Measurements from ENCODE around the gene PLA2G15. TPM values are rescaled to one million over a fixed set of nuclear protein-coding genes. Genes with fewer than 3 reads are reported as not detected.

PLA2G15 gene
- total RNA-seq, 1 donor from 2014 or later: 26.8 TPM

GRCh38 chr16:68300734-68301459 is 55.7 kb downstream of the PLA2G15 start:
- Histone ChIP-seq H3K4me2 (ENCODE audit: low read length) (no peak overlapping the region), H3K4me1 (ENCODE audit: insufficient read depth, low read length) (peaks cover 13% of the 10 kb centered on the region), H4K20me1 (ENCODE audit: insufficient read depth, low read length) (peaks cover 71% of the 10 kb centered on the region), H3K9me3 (ENCODE audit: insufficient read depth, low read depth, low read length) (no peaks in the 10 kb centered on the region), H2AFZ (ENCODE audit: low read depth, low read length) (no peak overlapping the region), H3K79me2 (ENCODE audit: insufficient read depth, low read length) (peaks cover 38% of the 10 kb centered on the region), H3K27me3 (ENCODE audit: insufficient read depth, low read length) (no peaks in the 10 kb centered on the region), H3K27ac (ENCODE audit: low read depth, low read length) (no peak overlapping the region), H3K9ac (ENCODE audit: low read length) (no peak overlapping the region), H3K4me3 (ENCODE audit: insufficient read depth, low read depth, low read length) (no peak overlapping the region), H3K36me3 (ENCODE audit: insufficient read depth, low read length) (peaks cover 68% of the 10 kb centered on the region)
- H3K4me1 Mint-ChIP-seq (ENCODE audit: low read depth, unreplicated experiment): peaks cover 44% of the 10 kb centered on the region
- H3K27me3 Mint-ChIP-seq (ENCODE audit: low read depth, unreplicated experiment): no peaks in the 10 kb centered on the region
- peak overlapping the region; percentile 83 for H3K27ac Mint-ChIP-seq (ENCODE audit: unreplicated experiment)
- peaks cover 12% of the 10 kb centered on the region for H3K36me3 Mint-ChIP-seq (ENCODE audit: low read depth, unreplicated experiment)
- no peaks in the 10 kb centered on the region for H3K9me3 Mint-ChIP-seq (ENCODE audit: unreplicated experiment)
- H3K4me3 Mint-ChIP-seq (ENCODE audit: unreplicated experiment): peak overlapping the region; percentile 60
- TF ChIP-seq EZH2 (IDR thresholded peaks at IDR 0.05; ENCODE audit: insufficient read depth, low read length): no peak
- no peak for TF ChIP-seq CTCF (IDR thresholded peaks at IDR 0.05; ENCODE audit: insufficient read depth, low read depth, low read length)
- FAIRE-seq: no peak
- peak; percentile 27 for DNase-seq (ENCODE audit: low read depth)

- FAIRE-seq (no peak), DNase-seq (ENCODE audit: low read depth) (no peak)
- H3K27ac Mint-ChIP-seq (ENCODE audit: unreplicated experiment): no peak overlapping the region
- H4K20me1 ChIP-seq (ENCODE audit: insufficient read depth, low read length): peaks cover 35% of the 10 kb centered on the region
- peaks cover 10% of the 10 kb centered on the region for H3K4me1 ChIP-seq (ENCODE audit: insufficient read depth, low read length)
- no peak overlapping the region for H3K27ac ChIP-seq (ENCODE audit: low read depth, low read length)
- peaks cover 25% of the 10 kb centered on the region for H3K36me3 ChIP-seq (ENCODE audit: insufficient read depth, low read length)
- H3K4me3 Mint-ChIP-seq (ENCODE audit: unreplicated experiment): no peak overlapping the region
- no peak overlapping the region for H3K4me3 ChIP-seq (ENCODE audit: insufficient read depth, low read depth, low read length)
- peaks cover 6% of the 10 kb centered on the region for H3K36me3 Mint-ChIP-seq (ENCODE audit: low read depth, unreplicated experiment)
- H3K27me3 Mint-ChIP-seq (ENCODE audit: low read depth, unreplicated experiment): no peaks in the 10 kb centered on the region
- no peak overlapping the region for H2AFZ ChIP-seq (ENCODE audit: low read depth, low read length)
- H3K27me3 ChIP-seq (ENCODE audit: insufficient read depth, low read length): no peaks in the 10 kb centered on the region
- H3K9me3 Mint-ChIP-seq (ENCODE audit: unreplicated experiment): no peaks in the 10 kb centered on the region
- H3K4me2 ChIP-seq (ENCODE audit: low read length): no peak overlapping the region
- H3K9me3 ChIP-seq (ENCODE audit: insufficient read depth, low read depth, low read length): no peaks in the 10 kb centered on the region
- H3K79me2 ChIP-seq (ENCODE audit: insufficient read depth, low read length): peaks cover 67% of the 10 kb centered on the region
- no peak for TF ChIP-seq EZH2 (IDR thresholded peaks at IDR 0.05; ENCODE audit: insufficient read depth, low read length)
- TF ChIP-seq CTCF (IDR thresholded peaks at IDR 0.05; ENCODE audit: insufficient read depth, low read depth, low read length): no peak
- H3K4me1 Mint-ChIP-seq (ENCODE audit: low read depth, unreplicated experiment): peaks cover 12% of the 10 kb centered on the region
- H3K9ac ChIP-seq (ENCODE audit: low read length): no peak overlapping the region
Observed at GRCh38 chr16:68306633-68307032, 61.5 kb downstream of the PLA2G15 start.

GRCh38 chr16:68309799-68310198 is 64.6 kb downstream of the PLA2G15 start:
- peak overlapping the region; percentile 93 for H3K9ac ChIP-seq (ENCODE audit: low read length)
- FAIRE-seq: no peak
- no peak for DNase-seq (ENCODE audit: low read depth)
- no peak overlapping the region for H2AFZ ChIP-seq (ENCODE audit: low read depth, low read length)
- H3K27me3 Mint-ChIP-seq (ENCODE audit: low read depth, unreplicated experiment): no peaks in the 10 kb centered on the region
- H3K79me2 ChIP-seq (ENCODE audit: insufficient read depth, low read length): peaks cover 77% of the 10 kb centered on the region
- peaks cover 10% of the 10 kb centered on the region for H3K4me1 Mint-ChIP-seq (ENCODE audit: low read depth, unreplicated experiment)
- H3K4me1 ChIP-seq (ENCODE audit: insufficient read depth, low read length): peaks cover 10% of the 10 kb centered on the region
- TF ChIP-seq CTCF (IDR thresholded peaks at IDR 0.05; ENCODE audit: insufficient read depth, low read depth, low read length): no peak
- no peak for TF ChIP-seq EZH2 (IDR thresholded peaks at IDR 0.05; ENCODE audit: insufficient read depth, low read length)
- H3K36me3 ChIP-seq (ENCODE audit: insufficient read depth, low read length): peaks cover 8% of the 10 kb centered on the region
- H3K4me3 Mint-ChIP-seq (ENCODE audit: unreplicated experiment): peak overlapping the region; percentile 97
- H4K20me1 ChIP-seq (ENCODE audit: insufficient read depth, low read length): peaks cover 21% of the 10 kb centered on the region
- H3K9me3 ChIP-seq (ENCODE audit: insufficient read depth, low read depth, low read length): no peaks in the 10 kb centered on the region
- peak overlapping the region; percentile 89 for H3K4me2 ChIP-seq (ENCODE audit: low read length)
- H3K27me3 ChIP-seq (ENCODE audit: insufficient read depth, low read length): no peaks in the 10 kb centered on the region
- peak overlapping the region; percentile 77 for H3K27ac ChIP-seq (ENCODE audit: low read depth, low read length)
- peak overlapping the region; percentile 82 for H3K27ac Mint-ChIP-seq (ENCODE audit: unreplicated experiment)
- H3K36me3 Mint-ChIP-seq (ENCODE audit: low read depth, unreplicated experiment): peaks cover 2% of the 10 kb centered on the region
- no peaks in the 10 kb centered on the region for H3K9me3 Mint-ChIP-seq (ENCODE audit: unreplicated experiment)
- peak overlapping the region; percentile 92 for H3K4me3 ChIP-seq (ENCODE audit: insufficient read depth, low read depth, low read length)
